NT2/D1 (cell line): ENCODE measurements around the gene HSH2D.

Source experiments
- SUZ12 ChIP-seq: IDR thresholded peaks from 2 replicates; pipeline ENCODE4 v1.6.1; 2011; ENCODE audit not compliant: insufficient read length, insufficient read depth; ENCODE audit errors: extremely low read depth
- YY1 ChIP-seq: IDR thresholded peaks from 2 replicates; pipeline ENCODE4 v1.6.1; 2011; ENCODE audit not compliant: insufficient read length, insufficient read depth
- ZNF274 ChIP-seq: IDR thresholded peaks from 2 replicates; pipeline ENCODE4 v1.6.1; 2011; ENCODE audit warnings: mild to moderate bottlenecking, low read depth, low read length

DNA sequence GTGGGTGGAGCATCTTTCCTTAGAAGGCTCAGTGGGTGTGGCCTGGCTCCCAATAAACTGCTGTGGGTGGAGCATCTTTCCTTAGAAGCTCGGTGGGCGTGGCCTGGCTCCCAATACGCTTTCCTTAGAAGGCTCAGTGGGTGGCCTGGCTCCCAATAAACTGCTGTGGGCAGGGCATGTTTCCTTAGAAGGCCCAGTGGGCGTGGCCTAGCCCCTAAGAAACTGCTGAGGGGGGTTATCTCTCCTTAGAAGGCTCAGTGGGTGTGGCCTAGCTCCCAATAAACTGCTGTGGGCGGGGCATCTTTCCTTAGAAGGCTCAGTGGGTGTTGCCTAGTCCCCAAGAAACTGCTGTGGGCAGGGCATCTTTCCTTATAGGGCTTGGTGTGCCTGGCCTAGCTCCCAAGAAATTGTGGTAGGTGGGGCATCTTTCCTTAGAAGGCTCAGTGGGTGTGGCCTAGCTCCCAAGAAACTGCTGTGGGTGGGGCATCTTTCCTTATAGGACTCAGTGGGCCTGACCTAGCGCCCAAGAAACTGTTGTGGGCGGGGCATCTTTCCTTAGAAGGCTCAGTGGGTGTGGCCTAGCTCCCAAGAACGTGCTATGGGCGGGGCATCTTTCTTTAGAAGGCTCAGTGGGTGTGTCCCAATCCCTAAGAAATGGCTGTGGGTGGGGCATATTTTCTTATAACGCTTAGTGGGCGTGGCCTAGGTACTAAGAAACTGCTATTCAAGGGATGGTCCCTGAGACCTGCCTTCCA, 10.3 kb downstream of the HSH2D start:
- TF ChIP-seq YY1 (no peak), ZNF274 (no peak), SUZ12 (no peak)
